PC-3 (cell line): ENCODE results near the gene VPS35.

Experiments used
- CTCF ChIP-seq: fragments of 300-600 bp; sonication (generic); conservative IDR thresholded peaks from 2 replicates; pipeline ENCODE4 v1.5.1; 2017; ENCODE audit warnings: antibody characterized with exemption, low read depth, mild to moderate bottlenecking, low read length
- EZH2phosphoT487 ChIP-seq: fragments of 300-600 bp; sonication (generic); IDR thresholded peaks from 2 replicates; pipeline ENCODE4 v1.6.1; 2018; ENCODE audit warnings: mild to moderate bottlenecking, antibody characterized with exemption, low read length, borderline replicate concordance

- no peak for TF ChIP-seq EZH2phosphoT487
- TF ChIP-seq CTCF, result no peak
Observed at GRCh38 chr16:46715769-46716305, 26.9 kb upstream of the VPS35 start.
